ENCODE results near the gene CBARP.

Gene CBARP

GRCh38 chr19:1181606-1182005 is 56.2 kb downstream of the CBARP start (continued):
- no peak for TF ChIP-seq BCL6B (tag by site-specific recombination; IDR thresholded peaks at IDR 0.05)
- TF ChIP-seq ZBTB8A (tag by site-specific recombination; IDR thresholded peaks at IDR 0.05): no peak

All from HEK293 (cell line).